Right cardiac atrium (tissue), 5 donors: ENCODE results near the gene TJAP1. TPM values are rescaled to one million over a fixed set of nuclear protein-coding genes. Genes with fewer than 3 reads are reported as not detected.

Experiments
- ATAC-seq, 2 donors: fragments of 200-7000 bp; cut with Tn5 transposase; one replicate each; pipeline versions ENCODE4 v1.8.0 to v1.9.1; 2020; ENCODE audit warnings: moderate library complexity in 2 of 2, mild to moderate bottlenecking in 1 of 2
- DNase-seq, 3 donors: peaks; one replicate each; pipeline ENCODE4 v3.0.0-alpha.2; 2020
- H3K27ac ChIP-seq: one replicate; pipeline ENCODE4 v1.5.1; 2013; ENCODE audit warnings: mild to moderate bottlenecking, low read length, control low read depth, moderate library complexity
- H3K27me3 ChIP-seq: one replicate; pipeline ENCODE4 v1.6.1; 2013; ENCODE audit not compliant: control insufficient read depth, insufficient read depth
- H3K4me1 ChIP-seq: one replicate; pipeline ENCODE4 v1.6.1; 2013; ENCODE audit warnings: low read length; ENCODE audit not compliant: control insufficient read depth, insufficient read depth
- H3K4me3 ChIP-seq: one replicate; pipeline ENCODE4 v1.5.1; 2013; ENCODE audit warnings: low read length, control low read depth
- H3K9me3 ChIP-seq: one replicate; pipeline ENCODE4 v1.6.1; 2013; ENCODE audit warnings: low read length; ENCODE audit not compliant: control insufficient read depth
- WGBS: extraction: QIAGEN DNeasy Blood & Tissue Kit; methylation state at CpG from one replicate; pipeline ENCODE4 v1.1.7; 2013; 5-methylcytosine and 5-hydroxymethylcytosine counted together
- intact Hi-C, 4 donors: fragments of 100-400 bp; cut with DNase I; formaldehyde crosslinking; loops; one replicate each; pipeline versions ENCODE4 v1.11.0 to v1.14.0; 2022 to 2023
- polyA plus RNA-seq: library from polyadenylated mRNA; stranded (reverse); fragments of 200-250 nt; gene quantifications from one replicate; pipeline ENCODE4 v1.2.3, GENCODE V29; 2013
- total RNA-seq, 4 donors: library from RNA; stranded (reverse); fragmentation: NEBNext Ultra II Directional; extraction: Animal tissue kit (Norgen Biotek cat#: 25700); gene quantifications; one replicate each; pipeline ENCODE4 v1.2.1, GENCODE V29; 2021
- donor health status: healthy with polysubstance abuse.
- donor health status: DM: no; HTN: yes; CAD: no.
- donor health status: DM: no; HTN: no; CAD: no.
- donor health status: DM: no; HTN: yes; CAD: no; lungs with severe emphysema.
- donor health status: DM: yes; HTN: yes; CAD: no.

TJAP1 gene
- total and polyA plus RNA-seq, 5 donors, result 15.5 to 23.9 (median 19.9) TPM

- intact Hi-C loops, result loop anchor here in 2 of 4 donors (5.0 to 10.0 kb wide), 4 partner anchors 46 to 239 kb away; partner anchors contain the start of gene DLK2 (in 1 of the 2)
- ATAC-seq (no peak), DNase-seq (no peak)
- no peak overlapping the region for H3K27ac ChIP-seq
- WGBS, result 90% methylated on average over 8 of the region's 8 CpGs
- H3K4me3 ChIP-seq, result no peak overlapping the region
- no peaks in the 10 kb centered on the region for H3K9me3 ChIP-seq
- peaks cover 11% of the 10 kb centered on the region for H3K4me1 ChIP-seq
- no peaks in the 10 kb centered on the region for H3K27me3 ChIP-seq
Measured at GRCh38 chr6:43503443-43503842, 26.1 kb downstream of the TJAP1 start.

- Histone ChIP-seq H3K4me3 (no peak overlapping the region), H3K27me3 (no peaks in the 10 kb centered on the region), H3K9me3 (no peaks in the 10 kb centered on the region), H3K4me1 (peaks cover 10% of the 10 kb centered on the region), H3K27ac (no peak overlapping the region)
- ATAC-seq (no peak), DNase-seq (no peak)
- WGBS, result 93% methylated on average over 26 of the region's 26 CpGs
- intact Hi-C loops, result loop anchor here (5.0 to 10.0 kb wide), 6 partner anchors 48 to 240 kb away; partner anchors contain the start of gene DLK2 (in 2 of the 4)
Measured at GRCh38 chr6:43504756-43505593, 27.6 kb downstream of the TJAP1 start.

DNA sequence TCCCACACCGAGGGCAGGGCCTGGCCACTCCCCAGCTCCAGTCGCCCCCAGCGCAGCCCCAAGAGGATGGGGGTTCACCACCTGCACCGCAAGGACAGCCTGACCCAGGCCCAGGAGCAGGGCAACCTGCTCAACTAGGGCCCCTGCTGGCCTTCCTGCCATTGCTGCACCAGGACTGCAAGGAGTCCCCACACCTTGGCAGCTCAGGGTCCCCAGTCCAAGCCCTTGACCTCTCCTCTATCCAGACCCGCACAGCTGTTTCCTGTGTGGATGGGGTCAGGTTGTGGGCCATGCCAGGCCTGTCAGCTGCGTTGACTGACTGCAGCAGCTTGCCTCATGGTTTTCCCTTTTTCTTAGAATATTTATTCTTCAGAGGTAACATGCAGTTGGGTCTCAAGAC is 28.3 kb downstream of the TJAP1 start:
- WGBS, result 71% methylated on average over 6 of the region's 6 CpGs
- intact Hi-C loops, result loop anchor here (2.0 to 10.0 kb wide), 7 partner anchors 48 to 241 kb away; partner anchors contain the start of gene DLK2 (in 3 of the 4)
- Histone ChIP-seq H3K4me3 (no peak overlapping the region), H3K27ac (no peak overlapping the region), H3K27me3 (no peaks in the 10 kb centered on the region), H3K4me1 (peaks cover 9% of the 10 kb centered on the region), H3K9me3 (no peaks in the 10 kb centered on the region)
- ATAC-seq (no peak), DNase-seq (no peak)

- Histone ChIP-seq H3K4me3 (no peak overlapping the region), H3K27ac (no peak overlapping the region), H3K4me1 (peaks cover 10% of the 10 kb centered on the region), H3K27me3 (no peaks in the 10 kb centered on the region), H3K9me3 (no peaks in the 10 kb centered on the region)
- intact Hi-C loops, result loop anchor here (2.0 to 10.0 kb wide), 7 partner anchors 49 to 241 kb away; partner anchors contain the start of gene DLK2 (in 3 of the 4)
- DNase-seq, result no peak
- WGBS, result 81% methylated on average over 3 of the region's 3 CpGs
- ATAC-seq, result no peak
Measured at GRCh38 chr6:43506171-43506570, 28.8 kb downstream of the TJAP1 start.

DNA sequence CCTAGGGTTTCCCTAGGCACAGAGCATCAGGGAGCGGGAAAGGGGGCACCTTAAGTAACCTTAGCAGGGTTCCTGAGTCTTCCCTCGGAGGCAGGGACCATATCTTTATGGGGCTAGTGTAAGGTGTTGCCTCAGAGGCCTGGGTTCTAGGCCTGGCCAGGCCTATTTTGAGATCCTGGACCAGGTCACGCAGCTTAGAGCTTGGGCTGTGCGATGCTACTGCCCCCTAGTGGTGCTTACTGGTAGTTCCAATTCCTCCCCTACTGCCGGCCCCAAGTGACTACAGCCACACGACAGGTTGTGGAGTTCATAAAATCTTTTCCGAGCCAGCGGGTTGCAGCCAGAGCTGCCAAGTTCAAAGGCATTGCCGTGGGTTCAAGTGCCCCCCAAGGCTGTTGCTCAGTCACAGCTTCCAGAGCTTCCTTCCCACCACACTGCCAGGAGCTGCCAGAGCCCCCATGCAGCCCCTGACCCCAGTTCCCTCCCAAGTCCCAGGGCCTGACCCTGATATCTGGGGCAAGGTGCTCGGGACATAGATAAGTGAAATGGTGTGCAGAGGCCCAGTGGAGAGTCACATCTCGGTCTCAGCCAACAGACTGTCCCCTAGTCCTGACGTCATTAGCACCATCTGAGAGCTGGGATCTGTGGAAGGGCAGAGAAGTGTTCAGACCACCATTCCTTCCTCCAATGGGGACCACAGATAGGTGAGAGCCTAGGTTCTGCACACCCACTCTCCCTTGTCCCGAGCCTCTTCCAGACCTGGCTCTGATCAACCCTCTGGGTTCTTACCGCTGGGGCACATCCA is 29.5 kb downstream of the TJAP1 start:
- intact Hi-C loops, result loop anchor here (2.0 to 10.0 kb wide), 7 partner anchors 50 to 242 kb away; partner anchors contain the start of gene DLK2 (in 3 of the 4)
- Histone ChIP-seq H3K4me1 (peaks cover 11% of the 10 kb centered on the region), H3K27ac (no peak overlapping the region), H3K27me3 (no peaks in the 10 kb centered on the region), H3K4me3 (no peak overlapping the region), H3K9me3 (no peaks in the 10 kb centered on the region)
- ATAC-seq, result peak; percentile 37 to 46
- peak; percentile 65 to 88 (median 86) for DNase-seq
- WGBS, result 21% methylated on average over 14 of the region's 14 CpGs

- H3K4me1 ChIP-seq, result peaks cover 18% of the 10 kb centered on the region
- no peaks in the 10 kb centered on the region for H3K27me3 ChIP-seq
- ATAC-seq (no peak), DNase-seq (no peak)
- H3K27ac ChIP-seq, result no peak overlapping the region
- WGBS, result 65% methylated on average over 8 of the region's 8 CpGs
- H3K4me3 ChIP-seq, result no peak overlapping the region
- intact Hi-C loops, result loop anchor here (5.0 to 10.0 kb wide), 6 partner anchors 51 to 244 kb away; partner anchors contain the start of gene DLK2 (in 1 of the 4)
- no peaks in the 10 kb centered on the region for H3K9me3 ChIP-seq
Measured at GRCh38 chr6:43508481-43509141, 31.2 kb downstream of the TJAP1 start.

- H3K4me3 ChIP-seq, result peak overlapping the region; percentile 66
- ATAC-seq (peak in 1 of 2 donors; percentile 0), DNase-seq (peak; percentile 39 to 72 (median 66))
- H3K4me1 ChIP-seq, result peaks cover 18% of the 10 kb centered on the region
- no peaks in the 10 kb centered on the region for H3K9me3 ChIP-seq
- WGBS, result 9% methylated on average over 69 of the region's 69 CpGs
- no peak overlapping the region for H3K27ac ChIP-seq
- no peaks in the 10 kb centered on the region for H3K27me3 ChIP-seq
- intact Hi-C loops, result loop anchor here (5.0 to 10.0 kb wide), 6 partner anchors 52 to 245 kb away; partner anchors contain the start of gene DLK2 (in 1 of the 4)
Measured at GRCh38 chr6:43509142-43509983, 32.0 kb downstream of the TJAP1 start.

GRCh38 chr6:43509984-43510826 is 32.8 kb downstream of the TJAP1 start, which contains the start of gene LRRC73:
LRRC73 (minus strand) TSS chr6:43510346; CDS start chr6:43509785, 561 bp downstream.
- peak within 1 kb of the TSS; percentile 8 for H3K27ac ChIP-seq
- no peaks in the 10 kb centered on the region for H3K9me3 ChIP-seq
- no peaks in the 10 kb centered on the region for H3K27me3 ChIP-seq
- intact Hi-C loops, result loop anchor here (5.0 to 10.0 kb wide), 6 partner anchors 53 to 245 kb away; partner anchors contain the start of gene DLK2 (in 1 of the 4)
- H3K4me3 ChIP-seq, result peak within 1 kb of the TSS; percentile 66
- peak; percentile 88 to 89 for ATAC-seq
- H3K4me1 ChIP-seq, result peaks cover 18% of the 10 kb centered on the region
- peak; percentile 94 to 98 (median 98) for DNase-seq
- WGBS, result 5% methylated on average over 96 of the region's 96 CpGs

- intact Hi-C loops, result no loop called here
Measured at GRCh38 chr6:43510827-43511163, 33.4 kb downstream of the TJAP1 start.

More at GRCh38 chr6:43510827-43511163, 33.4 kb downstream of the TJAP1 start:
- H3K9me3 ChIP-seq, result no peaks in the 10 kb centered on the region
- no peaks in the 10 kb centered on the region for H3K27me3 ChIP-seq
- DNase-seq (peak in 2 of 3 donors; percentile 44 to 64), ATAC-seq (peak; percentile 1 to 11)
- H3K4me1 ChIP-seq, result peaks cover 23% of the 10 kb centered on the region
- H3K27ac ChIP-seq, result peak overlapping the region; percentile 8
- H3K4me3 ChIP-seq, result no peak overlapping the region
- 74% methylated on average over 10 of the region's 10 CpGs for WGBS
